Common myeloid progenitor, CD34-positive (primary cell): ENCODE results near the gene KCNS3.
A peak's percentile ranks its signal among the peaks of the same experiment; 100 is the strongest.

Experiments used
- CTCF ChIA-PET: fragments of 350-600 bp; sonication (Branson Sonifier 250); formaldehyde crosslinking; loops from one replicate; lab custom pipeline; 2021; ENCODE audit warnings: antibody characterized with exemption; lab: Charles Lee
- POLR2A ChIA-PET: fragments of 350-600 bp; sonication (Branson Sonifier 250); formaldehyde crosslinking; loops from one replicate; lab custom pipeline; 2021; ENCODE audit warnings: antibody characterized with exemption; lab: Charles Lee
- DNase-seq, 3 donors: peaks; one replicate each; pipeline versions ENCODE4 v3.0.0 to v3.0.0-alpha.2; 2013
- H3K27ac ChIP-seq, 2 experiments: 1 replicate in 1 of 2; 2 replicates in 1 of 2; pipeline ENCODE4 v1.7.0; 2013; ENCODE audit warnings: inconsistent platforms in 2 of 2, low read length in 2 of 2, mild to moderate bottlenecking in 2 of 2, low read depth in 1 of 2, moderate library complexity in 1 of 2; ENCODE audit not compliant: severe bottlenecking in 2 of 2, insufficient read depth in 1 of 2, poor library complexity in 1 of 2
- H3K27me3 ChIP-seq, 5 experiments: replicated peaks in 2 of 5; 1 replicate in 3 of 5; 2 replicates in 2 of 5; pipeline versions ENCODE4 v1.6.1 to v1.7.0; 2013; ENCODE audit warnings: low read length in 4 of 5, mild to moderate bottlenecking in 2 of 5, moderate library complexity in 2 of 5, inconsistent platforms in 1 of 5; ENCODE audit not compliant: insufficient read depth in 5 of 5, control insufficient read depth in 4 of 5
- H3K36me3 ChIP-seq, 4 experiments: 1 replicate in 2 of 4; 2 replicates in 2 of 4; pipeline versions ENCODE4 v1.6.1 to v1.7.0; 2013; ENCODE audit warnings: low read length in 3 of 4, control low read depth in 1 of 4, mild to moderate bottlenecking in 1 of 4; ENCODE audit not compliant: control insufficient read depth in 4 of 4, insufficient read depth in 4 of 4
- H3K4me1 ChIP-seq, 4 experiments: 1 replicate in 3 of 4; 2 replicates in 1 of 4; pipeline versions ENCODE4 v1.6.1 to v1.7.1; 2013; ENCODE audit warnings: low read length in 3 of 4, mild to moderate bottlenecking in 3 of 4, control low read depth in 1 of 4, inconsistent platforms in 1 of 4, moderate library complexity in 1 of 4; ENCODE audit not compliant: control insufficient read depth in 4 of 4, insufficient read depth in 4 of 4; ENCODE audit errors: control extremely low read depth in 1 of 4
- H3K4me3 ChIP-seq, 7 experiments: 1 replicate in 4 of 7; 2 replicates in 3 of 7; pipeline versions ENCODE4 v1.5.1 to v1.7.0; 2013; ENCODE audit warnings: mild to moderate bottlenecking in 7 of 7, low read length in 6 of 7, moderate library complexity in 6 of 7, inconsistent platforms in 2 of 7, low read depth in 2 of 7, control low read depth in 1 of 7; ENCODE audit not compliant: insufficient read depth in 4 of 7, control insufficient read depth in 1 of 7; ENCODE audit errors: extremely low read depth in 1 of 7
- H3K9me3 ChIP-seq, 5 experiments: 1 replicate in 4 of 5; 2 replicates in 1 of 5; pipeline versions ENCODE4 v1.6.1 to v1.7.1; 2013; ENCODE audit warnings: low read length in 4 of 5, mild to moderate bottlenecking in 2 of 5, inconsistent platforms in 1 of 5, low read depth in 1 of 5, moderate library complexity in 1 of 5; ENCODE audit not compliant: control insufficient read depth in 4 of 5, insufficient read depth in 2 of 5; ENCODE audit errors: control extremely low read depth in 1 of 5
- WGBS: methylation state at CpG from one replicate; pipeline ENCODE4 v1.1.5; 2013; ENCODE audit not compliant: insufficient coverage; 5-methylcytosine and 5-hydroxymethylcytosine counted together

KCNS3 gene

GRCh38 chr2:17966798-17967197 lies 88.3 kb downstream of the KCNS3 start:
- CTCF ChIA-PET = no interaction called here
- Histone ChIP-seq H3K4me1 (no peaks in the 10 kb centered on the region), H3K27me3 (peaks cover 0 to 9% (median 0%) of the 10 kb centered on the region in 5 experiments), H3K4me3 (no peak overlapping the region), H3K9me3 (no peaks in the 10 kb centered on the region), H3K36me3 (no peaks in the 10 kb centered on the region), H3K27ac (no peak overlapping the region)
- DNase-seq = peak in 2 of 3 donors; percentile 46 to 60
- WGBS = 59% methylated on average over 3 of the region's 3 CpGs
- POLR2A ChIA-PET = no interaction called here

DNA sequence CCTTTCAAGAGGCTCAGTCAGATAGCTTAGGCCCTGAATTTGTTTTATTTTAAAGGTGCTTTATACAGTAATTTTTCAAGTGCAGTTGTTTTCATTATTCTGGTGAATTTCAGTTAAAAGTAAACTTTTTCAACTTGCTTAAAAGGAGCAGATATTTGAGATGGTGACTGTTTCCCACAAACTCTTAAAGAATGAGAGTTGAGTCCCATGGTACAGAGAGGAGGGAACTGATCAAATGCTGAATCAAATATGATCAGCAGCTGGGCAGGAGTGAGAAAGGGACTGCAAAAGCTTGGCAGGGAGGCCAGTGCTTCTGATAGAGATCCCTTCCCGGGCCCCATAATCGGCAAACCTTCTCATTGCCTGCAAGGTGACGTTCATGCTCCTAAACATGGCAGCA lies 91.2 kb downstream of the KCNS3 start:
- H3K4me1 ChIP-seq = no peaks in the 10 kb centered on the region
- CTCF ChIA-PET = no interaction called here
- H3K9me3 ChIP-seq = no peaks in the 10 kb centered on the region
- DNase-seq = no peak
- H3K36me3 ChIP-seq = no peaks in the 10 kb centered on the region
- H3K27ac ChIP-seq = no peak overlapping the region
- WGBS = 100% methylated on average over 3 of the region's 3 CpGs
- peaks cover 0 to 8% (median 2%) of the 10 kb centered on the region in 5 experiments for H3K27me3 ChIP-seq
- no peak overlapping the region for H3K4me3 ChIP-seq
- POLR2A ChIA-PET = no interaction called here

DNA sequence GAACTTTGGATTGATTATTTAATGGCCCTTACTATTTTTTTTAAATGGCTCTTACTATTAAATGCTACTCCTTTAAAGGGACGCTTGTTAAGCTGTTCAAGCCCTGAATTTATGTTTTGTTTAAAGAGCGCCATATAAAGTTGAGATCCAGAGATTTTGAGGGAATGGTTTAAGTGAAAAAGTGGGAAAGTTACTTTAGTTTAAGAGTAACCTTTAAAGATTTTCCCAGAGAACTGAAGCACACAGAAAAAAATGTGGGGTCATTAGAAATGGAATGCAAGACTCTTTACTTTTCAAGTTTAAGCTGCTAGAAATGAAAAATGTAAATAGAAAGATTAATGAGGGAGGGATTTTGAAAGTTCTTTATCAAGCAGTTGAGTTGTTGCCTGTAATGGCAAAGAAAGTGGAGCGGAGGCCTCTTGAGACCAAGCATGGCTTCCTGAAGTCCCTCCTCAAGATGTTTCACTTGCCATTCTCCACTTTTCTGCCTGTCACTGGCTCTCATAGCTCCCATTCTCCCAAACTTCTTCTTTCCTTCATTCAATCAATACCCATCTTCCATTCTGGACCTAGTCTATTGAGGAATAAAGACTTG lies 93.2 kb downstream of the KCNS3 start:
- POLR2A ChIA-PET = no interaction called here

DNA sequence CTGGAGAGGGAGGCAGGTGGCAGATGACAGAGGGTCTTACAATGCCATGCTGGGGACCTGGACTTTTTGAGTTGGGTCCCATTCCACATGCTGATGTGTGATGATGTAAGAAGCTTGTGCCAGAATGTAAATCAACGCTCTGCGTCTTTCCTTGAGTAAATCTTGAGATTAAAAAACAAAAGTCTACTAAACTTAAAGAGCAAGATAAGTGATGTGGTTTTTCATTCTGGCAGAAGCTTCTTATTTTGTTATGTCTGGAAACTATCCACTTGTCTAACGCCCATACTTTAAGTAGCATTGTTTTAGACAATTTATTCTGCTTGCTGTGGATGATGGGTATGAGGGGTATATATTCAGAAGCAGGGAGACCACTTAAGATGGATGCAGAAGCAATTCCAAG lies 94.5 kb downstream of the KCNS3 start:
- CTCF ChIA-PET = no interaction called here
- Histone ChIP-seq H3K4me3 (no peak overlapping the region), H3K27ac (no peak overlapping the region), H3K4me1 (no peaks in the 10 kb centered on the region), H3K9me3 (no peaks in the 10 kb centered on the region), H3K36me3 (no peaks in the 10 kb centered on the region), H3K27me3 (peaks cover 0 to 5% (median 4%) of the 10 kb centered on the region in 5 experiments)
- WGBS = 100% methylated on average over 2 of the region's 3 CpGs
- DNase-seq = no peak
- POLR2A ChIA-PET = no interaction called here

More for the DNA sequence above, 93.2 kb downstream of the KCNS3 start:
- Histone ChIP-seq H3K4me1 (no peaks in the 10 kb centered on the region), H3K27me3 (peaks cover 0 to 6% (median 2%) of the 10 kb centered on the region in 5 experiments), H3K4me3 (no peak overlapping the region), H3K27ac (no peak overlapping the region), H3K9me3 (no peaks in the 10 kb centered on the region), H3K36me3 (no peaks in the 10 kb centered on the region)
- WGBS = 100% methylated on average over 2 of the region's 3 CpGs
- no peak for DNase-seq
- CTCF ChIA-PET = no interaction called here

DNA sequence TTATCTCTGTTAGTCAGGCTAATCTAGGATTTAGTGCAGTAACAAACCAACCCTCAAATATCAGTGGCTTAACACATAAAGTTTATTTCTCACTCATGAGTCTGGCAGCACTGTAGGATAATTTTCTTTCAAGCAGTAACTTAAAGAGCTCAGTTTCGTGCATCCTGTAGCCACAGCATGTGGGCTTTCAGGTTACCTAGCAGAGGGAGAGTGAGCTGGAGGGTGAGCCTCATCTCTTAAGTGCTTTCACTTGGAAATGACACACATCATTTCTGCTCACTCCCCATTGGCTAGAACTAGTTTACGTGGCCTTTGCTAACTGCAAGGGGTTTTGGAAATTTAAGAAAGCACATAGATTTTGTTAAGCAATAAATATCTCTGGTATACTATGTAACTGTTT lies 96.9 kb downstream of the KCNS3 start:
- Histone ChIP-seq H3K9me3 (no peaks in the 10 kb centered on the region), H3K27ac (no peak overlapping the region), H3K4me1 (no peaks in the 10 kb centered on the region), H3K27me3 (peaks cover 2 to 5% (median 4%) of the 10 kb centered on the region in 5 experiments), H3K36me3 (no peaks in the 10 kb centered on the region), H3K4me3 (no peak overlapping the region)
- CTCF ChIA-PET = no interaction called here
- POLR2A ChIA-PET = no interaction called here
- DNase-seq = no peak
- WGBS = no CpG with 5 or more reads among the region's 2 CpGs

- no peak for DNase-seq
- 88% methylated on average over 6 of the region's 6 CpGs for WGBS
- CTCF ChIA-PET = no interaction called here
These were observed 98.6 kb downstream of the KCNS3 start for GRCh38 chr2:17976871-17977746.

GRCh38 chr2:17979707-17980106 lies 101.2 kb downstream of the KCNS3 start:
- H3K9me3 ChIP-seq = no peaks in the 10 kb centered on the region
- DNase-seq = no peak
- H3K27me3 ChIP-seq = peaks cover 0 to 5% (median 2%) of the 10 kb centered on the region in 5 experiments
- ChIA-PET CTCF (no interaction called here), POLR2A (no interaction called here)
- H3K4me1 ChIP-seq = no peaks in the 10 kb centered on the region
- no peaks in the 10 kb centered on the region for H3K36me3 ChIP-seq
- H3K4me3 ChIP-seq = no peak overlapping the region
- H3K27ac ChIP-seq = no peak overlapping the region

More at GRCh38 chr2:17976871-17977746, 98.6 kb downstream of the KCNS3 start:
- POLR2A ChIA-PET = no interaction called here
- peaks cover 0 to 5% (median 2%) of the 10 kb centered on the region in 5 experiments for H3K27me3 ChIP-seq
- no peaks in the 10 kb centered on the region for H3K9me3 ChIP-seq
- H3K36me3 ChIP-seq = no peaks in the 10 kb centered on the region
- H3K4me1 ChIP-seq = no peaks in the 10 kb centered on the region
- H3K4me3 ChIP-seq = no peak overlapping the region
- no peak overlapping the region for H3K27ac ChIP-seq
